Gastrocnemius medialis (tissue), 4 donors: ENCODE results near the gene TTBK1. TPM values are rescaled to one million over a fixed set of nuclear protein-coding genes. Genes with fewer than 3 reads are reported as not detected.

Experiments
- ATAC-seq, 2 donors: fragments of 150-250 bp; one replicate each; pipeline ENCODE4 v1.9.1; 2016
- DNase-seq, 2 donors: peaks; one replicate each; pipeline ENCODE4 v3.0.0-alpha.2; 2019
- H3K27ac ChIP-seq, 4 donors: fragments of 200-600 bp; sonication (generic); 1 replicate in 1 of 4; 2 replicates in 3 of 4; pipeline ENCODE4 v1.5.1; 2016 to 2018; ENCODE audit warnings: mild to moderate bottlenecking in 2 of 4, moderate library complexity in 1 of 4
- H3K27me3 ChIP-seq, 3 donors: fragments of 200-600 bp; sonication (generic) in 2 of 3; 1 replicate in 1 of 3; 2 replicates in 2 of 3; pipeline versions ENCODE4 v1.5.1 to v1.6.0; 2016 to 2019; ENCODE audit warnings: mild to moderate bottlenecking in 1 of 3, moderate library complexity in 1 of 3
- H3K36me3 ChIP-seq, 2 donors: fragments of 200-600 bp; sonication (generic) in 1 of 2; one replicate each; pipeline ENCODE4 v1.5.1; 2017 to 2018
- H3K4me1 ChIP-seq, 2 donors: fragments of 200-600 bp; sonication (generic) in 1 of 2; one replicate each; pipeline ENCODE4 v1.5.1; 2016 to 2017; ENCODE audit warnings: mild to moderate bottlenecking in 2 of 2
- H3K4me3 ChIP-seq, 4 donors: fragments of 200-600 bp; sonication (generic) in 3 of 4; 1 replicate in 1 of 4; 2 replicates in 3 of 4; pipeline ENCODE4 v1.5.1; 2016 to 2019; ENCODE audit warnings: mild to moderate bottlenecking in 2 of 4
- H3K9me3 ChIP-seq, 3 donors: fragments of 200-600 bp; sonication (generic) in 2 of 3; 1 replicate in 1 of 3; 2 replicates in 2 of 3; pipeline ENCODE4 v1.5.1; 2016 to 2019
- CTCF ChIP-seq, 5 experiments: fragments of 450-650 bp in 3 of 5; fragments of 200-600 bp in 2 of 5; sonication (generic) in 2 of 5; IDR thresholded peaks in 4 of 5; conservative IDR thresholded peaks in 1 of 5; 1 replicate in 4 of 5; 2 replicates in 1 of 5; pipeline ENCODE4 v1.5.1; 2016 to 2019; ENCODE audit warnings: antibody characterized with exemption in 5 of 5, mild to moderate bottlenecking in 3 of 5, moderate library complexity in 3 of 5
- POLR2A ChIP-seq, 2 donors: fragments of 450-650 bp; IDR thresholded peaks; one replicate each; pipeline ENCODE4 v1.6.1; 2017; ENCODE audit warnings: antibody characterized with exemption in 2 of 2, mild to moderate bottlenecking in 2 of 2, moderate library complexity in 2 of 2
- in situ Hi-C, 4 donors: fragments of 200-750 bp; cut with MboI; loops; one replicate each; pipeline versions ENCODE4 v1.15.0 to v1.8.0; 2017; ENCODE audit warnings: low sequenced_read_pairs in 4 of 4
- intact Hi-C: fragments of 100-400 bp; cut with DNase I; formaldehyde crosslinking; loops from one replicate; pipeline ENCODE4 v1.15.1; 2023; ENCODE audit warnings: low total_unique reads
- total RNA-seq, 4 donors: library from RNA; depleted of rRNA; stranded (reverse); fragments of >200 nt; gene quantifications; one replicate each; pipeline versions ENCODE4 v1.1.0 to v1.2.3, GENCODE V29; 2016

TTBK1 gene
- total RNA-seq, 4 donors from 2014 or later, result 0.04 TPM; not detected in 3

DNA sequence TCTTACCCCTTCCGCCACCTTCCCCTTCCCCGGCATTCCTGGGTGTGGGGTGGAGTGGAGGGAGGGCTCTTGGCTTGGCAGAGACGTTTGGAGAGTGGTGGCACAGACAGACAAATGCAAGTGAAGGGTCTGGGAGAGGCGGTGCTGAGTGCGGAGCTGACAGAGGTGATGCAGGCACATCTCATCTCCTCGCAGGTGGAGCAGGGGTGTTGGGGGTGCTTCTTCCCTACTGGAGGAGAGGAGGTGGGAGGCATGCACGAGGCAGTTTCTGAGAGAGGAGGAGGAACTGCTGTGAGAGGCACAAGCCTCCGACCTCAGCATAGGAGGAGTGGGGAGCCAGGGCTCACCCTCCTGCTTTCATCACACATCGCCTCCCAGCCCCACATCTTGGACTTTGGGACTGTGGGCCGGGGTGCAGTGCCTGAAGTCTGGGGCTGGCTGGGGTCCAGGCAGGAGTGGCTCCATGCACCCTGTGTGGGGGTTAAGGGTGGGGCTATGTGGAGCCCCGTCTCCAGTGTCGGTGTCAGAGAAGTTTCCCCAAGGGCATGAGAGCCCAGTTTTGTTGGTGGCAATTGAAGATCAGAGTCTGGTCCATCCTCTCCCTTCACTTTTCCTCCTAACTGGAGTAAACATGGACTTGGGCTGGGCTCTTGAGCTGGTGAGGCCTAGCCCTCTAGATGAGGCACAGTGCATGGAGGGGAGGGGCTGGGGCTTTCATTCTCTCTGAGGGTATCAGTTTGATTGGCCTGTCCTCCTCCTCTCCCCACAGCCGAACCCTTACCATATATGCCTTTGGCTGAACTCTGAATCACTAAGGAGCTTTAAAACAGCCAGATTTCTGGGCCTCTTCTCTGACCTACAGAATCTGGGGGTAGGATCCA is 34.6 kb downstream of the TTBK1 start:
- H3K4me1 ChIP-seq, result peaks cover 0 to 5% of the 10 kb centered on the region in 2 donors
- intact Hi-C loops (no loop called here), in situ Hi-C loops (no loop called here)
- no peak overlapping the region for H3K4me3 ChIP-seq
- ATAC-seq, result no peak
- H3K9me3 ChIP-seq, result no peaks in the 10 kb centered on the region
- peaks cover 21 to 34% (median 30%) of the 10 kb centered on the region in 3 donors for H3K27me3 ChIP-seq
- H3K36me3 ChIP-seq, result no peaks in the 10 kb centered on the region
- no peak overlapping the region for H3K27ac ChIP-seq
- no peak for DNase-seq
- TF ChIP-seq CTCF (IDR thresholded peaks at IDR 0.05 in 4 of 5, conservative IDR thresholded peaks at IDR 0.05 in 1 of 5) (no peak), POLR2A (IDR thresholded peaks at IDR 0.05) (no peak)

DNA sequence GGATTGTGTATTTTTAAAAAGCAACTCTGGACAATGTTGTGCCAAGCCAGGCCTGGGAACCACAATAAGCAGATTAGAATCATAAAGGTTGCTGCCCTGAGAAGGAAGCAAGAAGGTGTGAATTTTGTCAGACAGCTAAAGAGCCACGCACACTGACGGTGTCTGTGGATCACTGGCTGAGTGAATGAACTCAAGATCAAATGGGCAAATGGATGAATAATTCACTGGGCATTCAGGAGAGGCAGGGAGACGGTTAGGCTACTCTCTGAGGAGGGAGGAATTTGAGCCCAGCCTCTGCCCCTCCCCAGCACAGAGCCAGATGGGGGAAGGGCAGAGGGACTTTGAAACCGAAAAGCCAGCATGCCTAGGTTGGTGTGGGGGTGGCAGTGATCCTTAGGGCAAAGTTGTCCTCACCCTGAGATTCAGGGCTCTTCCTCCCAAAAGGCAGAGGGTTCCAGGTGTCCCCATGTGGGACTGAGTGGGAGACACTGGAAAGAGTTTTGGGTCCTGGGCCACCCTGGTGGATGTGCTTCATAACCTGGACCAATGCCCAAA is 35.3 kb downstream of the TTBK1 start:
- H3K36me3 ChIP-seq, result no peaks in the 10 kb centered on the region
- TF ChIP-seq POLR2A (IDR thresholded peaks at IDR 0.05) (no peak), CTCF (IDR thresholded peaks at IDR 0.05 in 4 of 5, conservative IDR thresholded peaks at IDR 0.05 in 1 of 5) (no peak)
- H3K9me3 ChIP-seq, result no peaks in the 10 kb centered on the region
- DNase-seq, result no peak
- no peak for ATAC-seq
- peaks cover 21 to 37% (median 30%) of the 10 kb centered on the region in 3 donors for H3K27me3 ChIP-seq
- H3K4me3 ChIP-seq, result no peak overlapping the region
- intact Hi-C loops (no loop called here), in situ Hi-C loops (no loop called here)
- H3K27ac ChIP-seq, result no peak overlapping the region
- peaks cover 0 to 5% of the 10 kb centered on the region in 2 donors for H3K4me1 ChIP-seq

- Histone ChIP-seq H3K36me3 (no peaks in the 10 kb centered on the region), H3K4me1 (peaks cover 0 to 4% of the 10 kb centered on the region in 2 donors), H3K27ac (no peak overlapping the region), H3K9me3 (no peaks in the 10 kb centered on the region), H3K4me3 (no peak overlapping the region), H3K27me3 (peaks cover 11 to 31% (median 16%) of the 10 kb centered on the region in 3 donors)
- no peak for ATAC-seq
- intact Hi-C loops (no loop called here), in situ Hi-C loops (no loop called here)
- no peak for TF ChIP-seq CTCF (IDR thresholded peaks at IDR 0.05 in 4 of 5, conservative IDR thresholded peaks at IDR 0.05 in 1 of 5)
- TF ChIP-seq POLR2A (IDR thresholded peaks at IDR 0.05), result no peak
- DNase-seq, result no peak
These were observed 37.0 kb downstream of the TTBK1 start for GRCh38 chr6:43280234-43280633.

DNA sequence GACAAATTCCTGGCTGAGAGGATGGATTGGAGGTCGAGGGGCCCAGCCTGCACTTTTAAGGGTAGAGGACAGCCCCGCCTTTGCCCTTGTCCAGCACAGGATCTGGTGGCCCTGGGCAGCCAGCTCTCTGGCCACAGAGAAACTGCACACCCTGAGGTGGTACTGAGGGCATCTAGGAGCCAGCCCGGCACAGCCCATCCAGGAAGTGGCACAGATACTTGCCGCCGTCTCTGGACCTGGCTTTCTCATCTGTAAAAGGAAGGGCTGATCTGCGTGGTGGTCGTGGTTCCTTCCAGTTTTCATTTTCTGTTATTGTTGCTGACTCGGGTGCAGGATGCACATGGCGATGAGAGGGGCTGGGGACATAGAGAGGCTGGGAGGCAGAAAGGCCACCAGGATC is 38.8 kb downstream of the TTBK1 start:
- no peaks in the 10 kb centered on the region for H3K36me3 ChIP-seq
- no peak for TF ChIP-seq POLR2A (IDR thresholded peaks at IDR 0.05)
- TF ChIP-seq CTCF (IDR thresholded peaks at IDR 0.05 in 4 of 5, conservative IDR thresholded peaks at IDR 0.05 in 1 of 5), result no peak
- no peak overlapping the region for H3K4me3 ChIP-seq
- no peaks in the 10 kb centered on the region for H3K4me1 ChIP-seq
- in situ Hi-C loops (no loop called here), intact Hi-C loops (no loop called here)
- ATAC-seq (no peak), DNase-seq (no peak)
- no peaks in the 10 kb centered on the region for H3K9me3 ChIP-seq
- peaks cover 0 to 13% (median 7%) of the 10 kb centered on the region in 3 donors for H3K27me3 ChIP-seq
- no peak overlapping the region for H3K27ac ChIP-seq
